CD4-positive, alpha-beta memory T cell (primary cell): Measurements from ENCODE around the gene MXRA7. TPM values are rescaled to one million over a fixed set of nuclear protein-coding genes. Genes with fewer than 3 reads are reported as not detected.
"Not testable (repeated sequence)": the region's sequence is repeated elsewhere in the genome, so short reads cannot be mapped to it uniquely, and the experiment has no call there.

Experiments used
- CTCF ChIA-PET: fragments of 350-600 bp; sonication (Branson Sonifier 250); formaldehyde crosslinking; loops from one replicate; lab custom pipeline; 2021; ENCODE audit warnings: inconsistent platforms; ENCODE audit not compliant: partially characterized antibody; lab: Charles Lee
- POLR2A ChIA-PET: fragments of 350-600 bp; sonication (Branson Sonifier 250); formaldehyde crosslinking; loops from one replicate; lab custom pipeline; 2021; ENCODE audit not compliant: partially characterized antibody; lab: Charles Lee
- DNase-seq, 5 donors: peaks; one replicate each; pipeline versions ENCODE4 v3.0.0 to v3.0.0-alpha.2; 2020 to 2022; ENCODE audit warnings: mixed read lengths in 1 of 5
- H3K27ac ChIP-seq: one replicate; pipeline ENCODE4 v1.7.0; 2013; ENCODE audit warnings: low read depth, low read length
- H3K27me3 ChIP-seq: 2 replicates; pipeline ENCODE4 v1.7.0; 2013; ENCODE audit warnings: mild to moderate bottlenecking, low read length, moderate library complexity; ENCODE audit not compliant: insufficient read depth
- H3K36me3 ChIP-seq: 2 replicates; pipeline ENCODE4 v1.7.0; 2013; ENCODE audit warnings: mild to moderate bottlenecking, low read length, moderate library complexity; ENCODE audit not compliant: insufficient read depth
- H3K4me1 ChIP-seq: 2 replicates; pipeline ENCODE4 v1.7.0; 2013; ENCODE audit warnings: mild to moderate bottlenecking, low read length, moderate library complexity; ENCODE audit not compliant: insufficient read depth
- H3K4me3 ChIP-seq, 2 donors: one replicate each; pipeline ENCODE4 v1.7.0; 2013; ENCODE audit warnings: low read length in 2 of 2, mild to moderate bottlenecking in 1 of 2
- H3K9me3 ChIP-seq, 2 donors: one replicate each; pipeline ENCODE4 v1.7.0; 2013; ENCODE audit warnings: low read length in 2 of 2, control low read depth in 1 of 2; ENCODE audit not compliant: control insufficient read depth in 1 of 2
- H3K27ac Mint-ChIP-seq, 7 donors: one replicate each; pipeline ENCODE4 v1.8.0; 2020 to 2021; ENCODE audit warnings: mixed read lengths in 7 of 7, mild to moderate bottlenecking in 6 of 7, inconsistent platforms in 3 of 7, moderate library complexity in 3 of 7
- H3K27me3 Mint-ChIP-seq, 2 donors: one replicate each; pipeline ENCODE4 v1.8.0; 2020 to 2021; ENCODE audit warnings: mixed read lengths in 2 of 2
- H3K36me3 Mint-ChIP-seq, 2 donors: one replicate each; pipeline ENCODE4 v1.8.0; 2020 to 2021; ENCODE audit warnings: mixed read lengths in 2 of 2, inconsistent platforms in 1 of 2, mild to moderate bottlenecking in 1 of 2
- H3K4me1 Mint-ChIP-seq, 4 donors: one replicate each; pipeline ENCODE4 v1.8.0; 2020 to 2021; ENCODE audit warnings: mixed read lengths in 4 of 4, mild to moderate bottlenecking in 1 of 4
- H3K4me3 Mint-ChIP-seq, 8 donors: one replicate each; pipeline ENCODE4 v1.8.0; 2020 to 2021; ENCODE audit warnings: mixed read lengths in 8 of 8, mild to moderate bottlenecking in 7 of 8, moderate library complexity in 6 of 8, inconsistent platforms in 3 of 8
- H3K9me3 Mint-ChIP-seq, 8 donors: one replicate each; pipeline ENCODE4 v1.8.0; 2020 to 2021; ENCODE audit warnings: mixed read lengths in 8 of 8, mild to moderate bottlenecking in 5 of 8, inconsistent platforms in 3 of 8, moderate library complexity in 1 of 8
- intact Hi-C: fragments of 100-400 bp; cut with micrococcal nuclease; formaldehyde crosslinking; loops from one replicate; pipeline ENCODE4 v1.15.1; 2023
- polyA plus RNA-seq, 2 donors: library from polyadenylated mRNA; unstranded; fragments of 300-500 nt; fragmentation: Illumina TruSeq; gene quantifications; one replicate each; pipeline ENCODE4 v1.2.3, GENCODE V29; 2021
- total RNA-seq, 2 experiments: library from RNA; stranded (reverse); gene quantifications; one replicate each; pipeline ENCODE4 v1.2.3, GENCODE V29; 2021

MXRA7 gene
- total and polyA plus RNA-seq, 4 experiments from 2014 or later = 5.3 to 15.0 (median 7.7) TPM

DNA sequence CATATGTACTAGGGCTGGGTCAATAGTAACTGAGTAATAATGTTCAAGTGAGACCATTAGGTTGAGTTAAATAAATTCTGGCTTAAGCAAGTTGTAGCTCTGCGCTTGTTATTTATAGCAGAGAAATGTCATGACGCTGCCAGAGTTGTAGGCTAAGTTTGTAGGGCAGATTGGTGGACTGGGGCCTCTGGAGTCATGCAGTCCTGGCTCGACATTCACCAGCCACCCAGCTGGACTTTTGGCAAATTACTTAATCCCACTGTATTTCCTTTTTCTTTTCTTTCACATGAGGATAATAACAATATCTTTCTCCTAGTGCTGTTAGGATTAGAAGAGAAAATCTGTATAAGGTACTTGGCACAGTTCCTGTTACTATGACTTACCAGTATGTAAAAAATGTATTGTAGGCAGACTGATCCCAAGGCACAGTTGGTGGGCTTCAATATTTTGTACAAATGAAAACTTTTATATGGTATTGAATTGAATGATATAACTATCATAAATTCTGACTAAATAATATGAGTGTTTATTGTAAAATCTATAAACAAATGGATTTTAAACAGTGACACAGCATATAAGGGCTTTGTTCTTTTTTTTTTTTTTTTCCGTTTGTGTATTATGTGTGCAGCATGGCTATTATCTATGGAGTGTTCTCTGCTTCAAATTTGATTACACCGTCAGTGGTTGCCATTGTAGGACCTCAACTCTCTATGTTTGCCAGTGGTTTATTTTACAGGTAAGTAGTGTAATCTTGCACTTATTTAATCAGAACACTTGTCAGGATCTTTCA, 29.8 kb upstream of the MXRA7 start:
- intact Hi-C loops = no loop called here
- Mint-ChIP-seq H3K4me3 (peak overlapping the region in 1 of 8 donors; percentile 36), H3K36me3 (peaks cover 39 to 55% of the 10 kb centered on the region in 2 donors), H3K27me3 (no peaks in the 10 kb centered on the region), H3K4me1 (peaks cover 15 to 33% (median 23%) of the 10 kb centered on the region in 4 donors), H3K9me3 (peaks cover 0 to 8% (median 0%) of the 10 kb centered on the region in 8 donors), H3K27ac (peak overlapping the region in 1 of 7 donors; percentile 57)
- no peaks in the 10 kb centered on the region for H3K27me3 ChIP-seq
- H3K36me3 ChIP-seq = peaks cover 25% of the 10 kb centered on the region
- no peaks in the 10 kb centered on the region for H3K9me3 ChIP-seq
- DNase-seq = no peak
- H3K4me3 ChIP-seq = no peak overlapping the region
- no peak overlapping the region for H3K27ac ChIP-seq
- CTCF ChIA-PET = no interaction called here
- H3K4me1 ChIP-seq = peaks cover 24% of the 10 kb centered on the region
- POLR2A ChIA-PET = interaction anchor here (8.0 kb wide), 1 partner anchor 15 kb away, joined by 283 read pairs; the partner anchor contains the start of genes JMJD6 and METTL23

DNA sequence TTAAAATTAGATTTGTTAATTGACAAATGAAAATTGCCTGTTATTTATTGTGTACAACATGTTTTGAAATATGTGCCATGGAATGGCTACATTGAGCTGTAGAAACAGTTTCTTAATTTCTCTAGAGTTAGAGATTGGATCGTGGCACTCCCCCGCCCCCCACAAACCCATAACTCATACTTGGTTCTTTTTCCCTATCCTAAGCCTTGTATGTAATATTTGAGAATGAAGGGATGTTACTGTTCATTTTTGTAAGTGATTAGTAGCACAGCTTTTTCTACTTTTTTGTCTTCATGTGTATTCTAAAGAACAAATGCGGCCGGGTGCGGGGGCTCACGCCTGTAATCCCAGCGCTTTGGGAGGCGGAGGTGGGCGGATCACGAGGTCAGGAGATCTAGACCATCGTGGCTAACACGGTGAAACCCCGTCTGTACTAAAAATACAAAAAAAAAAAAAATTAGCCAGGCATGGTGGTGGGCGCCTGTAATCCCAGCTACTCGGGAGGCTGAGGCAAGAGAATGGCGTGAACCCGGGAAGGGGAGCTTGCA, 28.9 kb upstream of the MXRA7 start:
- H3K36me3 ChIP-seq = peaks cover 25% of the 10 kb centered on the region
- not testable (repeated sequence) for H3K27me3 Mint-ChIP-seq, DNase-seq, H3K9me3 Mint-ChIP-seq, H3K27ac ChIP-seq, H3K27me3 ChIP-seq, H3K9me3 ChIP-seq, H3K4me3 ChIP-seq
- Mint-ChIP-seq H3K27ac (peak overlapping the region in 2 of 7 donors; percentile 37 to 98), H3K4me3 (peak overlapping the region in 1 of 8 donors; percentile 55), H3K4me1 (peaks cover 19 to 42% (median 27%) of the 10 kb centered on the region in 4 donors), H3K36me3 (peaks cover 41 to 56% of the 10 kb centered on the region in 2 donors)
- peaks cover 33% of the 10 kb centered on the region for H3K4me1 ChIP-seq
- CTCF ChIA-PET = interaction anchor here (1.2 to 2.1 kb wide), 2 partner anchors 11 to 216 kb away, joined by 3 to 18 read pairs; partner anchors contain the start of gene METTL23
- POLR2A ChIA-PET = interaction anchor here (0.9 to 8.0 kb wide), 6 partner anchors 10 to 26 kb away, joined by 3 to 283 read pairs (median 14); partner anchors contain the start of genes JMJD6 and METTL23
- intact Hi-C loops = loop anchor here (5.0 kb wide), 2 partner anchors 403 to 1218 kb away; partner anchors contain the start of genes SEC14L1 and TNRC6C

DNA sequence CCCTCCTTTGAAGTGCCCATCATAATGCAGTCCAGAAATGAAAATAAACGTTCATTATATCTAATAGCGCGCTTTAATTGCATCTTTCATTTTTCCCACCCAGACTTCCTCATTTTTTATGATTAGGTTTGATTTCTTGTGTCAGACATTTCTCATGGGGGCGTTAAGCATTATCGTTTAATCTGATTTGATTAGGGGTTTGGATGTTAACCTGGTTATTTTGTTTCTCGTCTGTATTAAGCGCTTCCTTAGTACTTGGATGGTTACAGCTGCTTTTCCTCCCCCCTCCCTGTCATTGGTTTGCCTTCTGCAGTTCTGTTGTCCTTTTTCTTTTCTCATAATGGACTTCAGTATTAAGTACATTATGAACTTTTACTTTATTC, 27.7 kb upstream of the MXRA7 start:
- Histone ChIP-seq H3K9me3 (no peaks in the 10 kb centered on the region), H3K27me3 (no peaks in the 10 kb centered on the region), H3K4me3 (peak overlapping the region; percentile 76 to 93), H3K4me1 (peaks cover 45% of the 10 kb centered on the region), H3K36me3 (peaks cover 27% of the 10 kb centered on the region), H3K27ac (peak overlapping the region; percentile 95)
- ChIA-PET POLR2A (interaction anchor here (0.6 to 8.0 kb wide), 13 partner anchors 8 to 673 kb away, joined by 3 to 283 read pairs (median 13); partner anchors contain the start of genes JMJD6, METTL23 and MXRA7), CTCF (interaction anchor here (1.2 to 2.1 kb wide), 3 partner anchors 10 to 215 kb away, joined by 3 to 18 read pairs (median 3); partner anchors contain the start of gene METTL23)
- DNase-seq = no peak
- peaks cover 46 to 58% of the 10 kb centered on the region in 2 donors for H3K36me3 Mint-ChIP-seq
- peak overlapping the region; percentile 98 to 100 (median 99) for H3K27ac Mint-ChIP-seq
- H3K27me3 Mint-ChIP-seq = no peaks in the 10 kb centered on the region
- peak overlapping the region; percentile 92 to 97 (median 96) for H3K4me3 Mint-ChIP-seq
- peaks cover 29 to 54% (median 38%) of the 10 kb centered on the region in 4 donors for H3K4me1 Mint-ChIP-seq
- peaks cover 0 to 8% (median 0%) of the 10 kb centered on the region in 8 donors for H3K9me3 Mint-ChIP-seq
- intact Hi-C loops = loop anchor here (5.0 kb wide), 2 partner anchors 404 to 1219 kb away; partner anchors contain the start of genes SEC14L1 and TNRC6C

DNA sequence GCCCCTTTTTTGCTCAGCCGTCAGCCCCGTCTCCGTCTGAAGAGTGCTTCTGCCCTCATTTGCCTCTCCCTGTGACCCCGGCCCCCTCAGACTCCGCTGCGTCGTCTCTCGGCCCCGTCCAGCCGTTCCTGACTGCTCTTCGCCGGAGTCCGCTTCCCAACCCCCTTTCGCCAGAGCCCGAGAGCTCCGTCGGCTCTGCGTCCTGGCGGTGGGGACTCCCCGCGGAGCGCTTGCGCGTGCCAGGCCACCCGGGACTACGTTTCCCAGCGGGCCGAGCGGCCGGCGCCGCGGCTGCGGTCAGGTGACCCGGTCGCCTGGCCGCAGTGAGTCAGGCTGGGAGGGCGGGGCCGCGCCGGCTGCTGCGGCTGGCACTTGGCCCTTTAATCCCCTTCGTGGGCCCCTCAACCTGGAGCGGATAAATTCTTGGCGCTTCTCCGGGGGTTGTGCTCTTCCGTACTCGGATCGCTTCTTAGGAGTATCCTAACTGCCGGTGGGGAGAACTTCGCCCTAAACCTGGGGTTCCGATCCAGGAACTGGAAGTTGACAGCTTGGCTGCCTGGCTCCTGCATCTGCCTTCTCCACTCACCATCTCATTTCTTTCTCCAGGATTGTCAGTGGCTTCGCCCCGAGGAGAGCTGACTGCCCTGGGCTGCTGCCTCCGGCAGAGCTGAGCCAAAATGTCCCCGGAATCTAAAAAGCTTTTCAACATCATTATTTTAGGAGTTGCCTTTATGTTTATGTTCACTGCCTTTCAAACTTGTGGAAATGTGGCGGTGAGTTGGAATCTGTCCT, 27.1 kb upstream of the MXRA7 start, which contains the start of gene MFSD11:
Gene MFSD11, plus strand, starts transcription at position 444 of the 792 bp plus-strand sequence. Its CDS starts 234 bp downstream, at position 678.
- DNase-seq = peak; percentile 93 to 98 (median 95)
- peaks cover 35 to 60% (median 44%) of the 10 kb centered on the region in 4 donors for H3K4me1 Mint-ChIP-seq
- peaks cover 33% of the 10 kb centered on the region for H3K36me3 ChIP-seq

DNA sequence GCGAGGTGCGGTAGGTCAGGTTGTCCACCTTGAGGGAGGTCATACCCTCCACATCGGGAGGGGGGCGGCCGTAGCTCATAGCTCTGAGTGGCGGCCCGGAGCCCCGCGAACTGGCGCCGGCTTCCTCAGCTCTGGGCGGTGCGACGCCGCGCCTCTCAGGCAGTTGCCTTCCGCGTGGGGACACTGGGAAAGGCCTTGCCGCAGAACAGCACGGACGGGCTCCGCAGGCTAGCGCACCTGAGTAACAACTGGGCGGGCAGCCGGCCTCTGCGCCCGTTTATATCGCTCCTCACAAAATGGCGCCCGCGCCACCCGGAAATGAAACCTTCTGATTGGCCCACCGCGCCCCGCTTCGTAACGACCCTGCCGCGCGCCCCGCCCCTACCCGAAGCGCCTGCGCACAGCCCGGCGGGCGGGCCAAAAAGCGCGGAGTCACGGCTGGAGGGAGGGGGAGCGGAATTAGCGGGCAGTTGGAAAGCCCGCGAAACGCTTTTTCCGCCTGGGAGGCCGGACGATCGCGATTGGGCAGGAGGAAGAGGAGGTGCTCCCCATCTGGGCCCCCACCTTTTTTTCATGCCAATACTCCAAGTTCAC, 26.4 kb upstream of the MXRA7 start, which contains the start of gene SRSF2:
Gene SRSF2, minus strand, starts transcription at position 250 of the 594 bp plus-strand sequence. Its CDS starts 171 bp downstream, at position 79.
- Mint-ChIP-seq H3K9me3 (peaks cover 0 to 8% (median 0%) of the 10 kb centered on the region in 8 donors), H3K4me3 (peak within 1 kb of the TSS; percentile 92 to 98 (median 96)), H3K27me3 (no peaks in the 10 kb centered on the region), H3K36me3 (peaks cover 47 to 61% of the 10 kb centered on the region in 2 donors), H3K27ac (peak within 1 kb of the TSS; percentile 98 to 100 (median 99)), H3K4me1 (peaks cover 38 to 66% (median 49%) of the 10 kb centered on the region in 4 donors)
- H3K27ac ChIP-seq = peak within 1 kb of the TSS; percentile 95
- H3K27me3 ChIP-seq = no peaks in the 10 kb centered on the region
- H3K9me3 ChIP-seq = no peaks in the 10 kb centered on the region
- POLR2A ChIA-PET = interaction anchor here (0.6 to 8.0 kb wide), 26 partner anchors 12 to 1393 kb away, joined by 3 to 283 read pairs (median 4); partner anchors contain the start of genes JMJD6, METTL23, MXRA7 and ST6GALNAC2
- peaks cover 40% of the 10 kb centered on the region for H3K36me3 ChIP-seq
- DNase-seq = peak; percentile 99 to 100 (median 100)
- CTCF ChIA-PET = interaction anchor here (1.1 to 1.2 kb wide), 2 partner anchors 9 to 10 kb away, joined by 3 to 9 read pairs; partner anchors contain the start of genes JMJD6 and METTL23
- intact Hi-C loops = loop anchor here (1.0 to 5.0 kb wide), 5 partner anchors 11 to 1220 kb away; partner anchors contain the start of genes JMJD6, METTL23, SEC14L1 and TNRC6C
- peaks cover 58% of the 10 kb centered on the region for H3K4me1 ChIP-seq
- peak within 1 kb of the TSS; percentile 76 to 93 for H3K4me3 ChIP-seq

More for the DNA sequence above, 27.1 kb upstream of the MXRA7 start, which contains the start of gene MFSD11:
- Mint-ChIP-seq H3K9me3 (peaks cover 0 to 8% (median 0%) of the 10 kb centered on the region in 8 donors), H3K27me3 (no peaks in the 10 kb centered on the region), H3K27ac (peak within 1 kb of the TSS; percentile 98 to 100 (median 99)), H3K4me3 (peak within 1 kb of the TSS; percentile 92 to 97 (median 96)), H3K36me3 (peaks cover 47 to 60% of the 10 kb centered on the region in 2 donors)
- ChIA-PET POLR2A (interaction anchor here (0.6 to 8.0 kb wide), 23 partner anchors 9 to 1393 kb away, joined by 3 to 283 read pairs (median 6); partner anchors contain the start of genes JMJD6, METTL23, MXRA7 and ST6GALNAC2), CTCF (interaction anchor here (1.4 to 2.1 kb wide), 2 partner anchors 10 to 24 kb away, joined by 3 to 18 read pairs; partner anchors contain the start of gene METTL23)
- Histone ChIP-seq H3K4me3 (peak within 1 kb of the TSS; percentile 76 to 93), H3K9me3 (no peaks in the 10 kb centered on the region), H3K27ac (peak within 1 kb of the TSS; percentile 95), H3K27me3 (no peaks in the 10 kb centered on the region), H3K4me1 (peaks cover 51% of the 10 kb centered on the region)
- intact Hi-C loops = loop anchor here (1.0 to 5.0 kb wide), 5 partner anchors 12 to 1219 kb away; partner anchors contain the start of genes JMJD6, METTL23, SEC14L1 and TNRC6C
